SK-N-SH (cell line): ENCODE results near the gene ACBD6. TPM values are rescaled to one million over a fixed set of nuclear protein-coding genes. Genes with fewer than 3 reads are reported as not detected.

Source experiments
- CTCF ChIA-PET: fragments of 300-600, 350-600 bp; formaldehyde crosslinking; extraction: SDS; loops from one replicate; lab custom pipeline; 2021; lab: Yijun Ruan, JAX
- POLR2A ChIA-PET: fragments of 350-600 bp; sonication (Branson Sonifier 250); formaldehyde crosslinking; extraction: SDS; loops from one replicate; lab custom pipeline; 2020; ENCODE audit warnings: antibody characterized with exemption, inconsistent platforms; lab: Yijun Ruan, JAX
- DNase-seq: peaks from one replicate; pipeline ENCODE4 v3.0.0; 2012
- H2AFZ ChIP-seq: fragments of 200-600 bp; sonication (generic); 2 replicates; pipeline ENCODE4 v1.8.1; 2016; ENCODE audit warnings: antibody characterized with exemption, mild to moderate bottlenecking, low read depth
- H3F3A ChIP-seq: fragments of 200-600 bp; sonication (generic); replicated peaks from 2 replicates; pipeline ENCODE3; 2016; ENCODE audit warnings: antibody characterized with exemption, mild to moderate bottlenecking; ENCODE audit not compliant: insufficient read depth
- H3K27ac ChIP-seq, 2 experiments: fragments of 200-500 bp in 1 of 2; fragments of 200-600 bp in 1 of 2; sonication (Bioruptor generic) in 1 of 2; sonication (generic), shearing (Covaris generic) in 1 of 2; 2 replicates each; pipeline versions ENCODE4 v1.5.1 to v1.6.1; 2014 to 2016; ENCODE audit warnings: low read depth in 2 of 2, inconsistent platforms in 1 of 2, low read length in 1 of 2, mild to moderate bottlenecking in 1 of 2, mixed read lengths in 1 of 2
- H3K27me3 ChIP-seq: fragments of 200-600 bp; sonication (generic), shearing (Covaris generic); 2 replicates; pipeline ENCODE4 v1.6.1; 2016; ENCODE audit warnings: mixed run types; ENCODE audit not compliant: insufficient read depth
- H3K36me3 ChIP-seq, 2 experiments: fragments of 200-500 bp in 1 of 2; fragments of 200-600 bp in 1 of 2; sonication (Bioruptor generic) in 1 of 2; sonication (generic) in 1 of 2; replicated peaks in 1 of 2; 2 replicates each; pipeline versions ENCODE3 to v1.5.1; 2014 to 2016; ENCODE audit warnings: low read length in 1 of 2, mild to moderate bottlenecking in 1 of 2; ENCODE audit not compliant: insufficient read depth in 2 of 2, control insufficient read depth in 1 of 2
- H3K4me1 ChIP-seq, 2 experiments: fragments of 200-500 bp in 1 of 2; fragments of 200-600 bp in 1 of 2; sonication (Bioruptor generic) in 1 of 2; sonication (generic), shearing (Covaris generic) in 1 of 2; 2 replicates each; pipeline versions ENCODE4 v1.5.1 to v1.6.1; 2014 to 2016; ENCODE audit warnings: low read depth in 1 of 2, low read length in 1 of 2, mixed run types in 1 of 2; ENCODE audit not compliant: insufficient read depth in 2 of 2, control insufficient read depth in 1 of 2
- H3K4me2 ChIP-seq: fragments of 200-600 bp; sonication (generic), shearing (Covaris generic); 2 replicates; pipeline ENCODE4 v1.6.1; 2017; ENCODE audit warnings: mixed run types
- H3K4me3 ChIP-seq, 2 experiments: fragments of 200-500 bp in 1 of 2; fragments of 200-600 bp in 1 of 2; sonication (Bioruptor generic) in 1 of 2; sonication (generic), shearing (Covaris generic) in 1 of 2; 2 replicates each; pipeline versions ENCODE4 v1.5.1 to v1.8.1; 2014 to 2016; ENCODE audit warnings: low read depth in 2 of 2, inconsistent platforms in 1 of 2, low read length in 1 of 2, mild to moderate bottlenecking in 1 of 2, mixed read lengths in 1 of 2, moderate library complexity in 1 of 2
- H3K79me2 ChIP-seq: fragments of 200-600 bp; sonication (generic); 2 replicates; pipeline ENCODE4 v1.8.1; 2017; ENCODE audit warnings: mild to moderate bottlenecking; ENCODE audit not compliant: insufficient read depth
- H3K9ac ChIP-seq: fragments of 200-600 bp; sonication (generic); 2 replicates; pipeline ENCODE4 v1.6.1; 2017; ENCODE audit warnings: mixed run types
- H3K9me2 ChIP-seq: fragments of 200-600 bp; sonication (generic); 2 replicates; pipeline ENCODE4 v1.6.1; 2017; ENCODE audit warnings: mixed run types
- H3K9me3 ChIP-seq: fragments of 200-600 bp; sonication (generic); 2 replicates; pipeline ENCODE4 v1.6.1; 2017; ENCODE audit warnings: mixed run types, mild to moderate bottlenecking, moderate library complexity
- H4K20me1 ChIP-seq: fragments of 200-600 bp; sonication (generic); 2 replicates; pipeline ENCODE4 v1.6.1; 2017; ENCODE audit warnings: mild to moderate bottlenecking, mixed run types; ENCODE audit not compliant: insufficient read depth
- FOXJ3 ChIP-seq: sonication (generic); formaldehyde crosslinking; IDR thresholded peaks from 2 replicates; pipeline ENCODE4 v1.5.1; 2020; ENCODE audit warnings: mild to moderate bottlenecking, missing genetic modification reagents
- JUND ChIP-seq: IDR thresholded peaks from 2 replicates; pipeline ENCODE4 v1.4.0; 2012
- NRF1 ChIP-seq: IDR thresholded peaks from 2 replicates; pipeline ENCODE4 v1.6.1; 2012; ENCODE audit warnings: low read depth, mild to moderate bottlenecking, low read length
- POLR2AphosphoS5 ChIP-seq: IDR thresholded peaks from 2 replicates; pipeline ENCODE4 v1.6.1; 2012; ENCODE audit warnings: low read depth, low read length
- RAD21 ChIP-seq: IDR thresholded peaks from 2 replicates; pipeline ENCODE4 v1.6.1; 2012; ENCODE audit warnings: mild to moderate bottlenecking, low read length
- RCOR1 ChIP-seq: fragments of 150-350 bp; IDR thresholded peaks from 2 replicates; pipeline ENCODE4 v1.6.1; 2017; ENCODE audit warnings: antibody characterized with exemption, low read length
- RFX5 ChIP-seq: IDR thresholded peaks from 2 replicates; pipeline ENCODE4 v1.6.1; 2012; ENCODE audit warnings: mild to moderate bottlenecking, improper control_type of control experiment, low read length
- SIN3A ChIP-seq: IDR thresholded peaks from 2 replicates; pipeline ENCODE4 v1.6.1; 2012; ENCODE audit warnings: low read depth, mild to moderate bottlenecking, low read length, moderate library complexity, borderline replicate concordance
- TEAD4 ChIP-seq: IDR thresholded peaks from 2 replicates; pipeline ENCODE4 v1.4.0; 2012; ENCODE audit warnings: mild to moderate bottlenecking, borderline replicate concordance; ENCODE audit not compliant: insufficient read depth
- USF2 ChIP-seq: fragments of 150-350 bp; IDR thresholded peaks from 2 replicates; pipeline ENCODE4 v1.6.1; 2017; ENCODE audit warnings: antibody characterized with exemption, low read length, low read depth, borderline replicate concordance
- YY1 ChIP-seq: IDR thresholded peaks from 2 replicates; pipeline ENCODE4 v1.4.0; 2012; ENCODE audit warnings: low read depth, mild to moderate bottlenecking
- ZBTB33 ChIP-seq: IDR thresholded peaks from 2 replicates; pipeline ENCODE4 v1.4.0; 2012; ENCODE audit warnings: low read depth, borderline replicate concordance
- WGBS: methylation state at CpG from one replicate; pipeline ENCODE4 v1.1.6; 2017; ENCODE audit warnings: low lambda C conversion rate; 5-methylcytosine and 5-hydroxymethylcytosine counted together
- polyA plus RNA-seq, 3 experiments: library from polyadenylated mRNA; depleted of rRNA; stranded (reverse); fragments of >200 nt; gene quantifications; 2 replicates each; pipeline ENCODE4 v1.2.3, GENCODE V29; 2012
- TF ChIP-seq, protein P1 (sequence below): IDR thresholded peaks from 2 replicates; pipeline ENCODE4 v1.6.1; 2012; ENCODE audit warnings: mild to moderate bottlenecking, low read depth, low read length, moderate library complexity
- TF ChIP-seq, protein P2 (sequence below): IDR thresholded peaks from 2 replicates; pipeline ENCODE4; 2012

Gene ACBD6
- polyA plus RNA-seq, 1 of the 3 experiments (the other 2 are of a cell fraction), result 60.9 TPM

GRCh38 chr1:180498594-180498993 is 3.8 kb downstream of the ACBD6 start (continued):
- no peak for TF ChIP-seq ZBTB33
- TF ChIP-seq, protein P1, sequence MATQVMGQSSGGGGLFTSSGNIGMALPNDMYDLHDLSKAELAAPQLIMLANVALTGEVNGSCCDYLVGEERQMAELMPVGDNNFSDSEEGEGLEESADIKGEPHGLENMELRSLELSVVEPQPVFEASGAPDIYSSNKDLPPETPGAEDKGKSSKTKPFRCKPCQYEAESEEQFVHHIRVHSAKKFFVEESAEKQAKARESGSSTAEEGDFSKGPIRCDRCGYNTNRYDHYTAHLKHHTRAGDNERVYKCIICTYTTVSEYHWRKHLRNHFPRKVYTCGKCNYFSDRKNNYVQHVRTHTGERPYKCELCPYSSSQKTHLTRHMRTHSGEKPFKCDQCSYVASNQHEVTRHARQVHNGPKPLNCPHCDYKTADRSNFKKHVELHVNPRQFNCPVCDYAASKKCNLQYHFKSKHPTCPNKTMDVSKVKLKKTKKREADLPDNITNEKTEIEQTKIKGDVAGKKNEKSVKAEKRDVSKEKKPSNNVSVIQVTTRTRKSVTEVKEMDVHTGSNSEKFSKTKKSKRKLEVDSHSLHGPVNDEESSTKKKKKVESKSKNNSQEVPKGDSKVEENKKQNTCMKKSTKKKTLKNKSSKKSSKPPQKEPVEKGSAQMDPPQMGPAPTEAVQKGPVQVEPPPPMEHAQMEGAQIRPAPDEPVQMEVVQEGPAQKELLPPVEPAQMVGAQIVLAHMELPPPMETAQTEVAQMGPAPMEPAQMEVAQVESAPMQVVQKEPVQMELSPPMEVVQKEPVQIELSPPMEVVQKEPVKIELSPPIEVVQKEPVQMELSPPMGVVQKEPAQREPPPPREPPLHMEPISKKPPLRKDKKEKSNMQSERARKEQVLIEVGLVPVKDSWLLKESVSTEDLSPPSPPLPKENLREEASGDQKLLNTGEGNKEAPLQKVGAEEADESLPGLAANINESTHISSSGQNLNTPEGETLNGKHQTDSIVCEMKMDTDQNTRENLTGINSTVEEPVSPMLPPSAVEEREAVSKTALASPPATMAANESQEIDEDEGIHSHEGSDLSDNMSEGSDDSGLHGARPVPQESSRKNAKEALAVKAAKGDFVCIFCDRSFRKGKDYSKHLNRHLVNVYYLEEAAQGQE, result no peak
- no peak for TF ChIP-seq RCOR1
- no peak for TF ChIP-seq FOXJ3 (CRISPR knock-in tag)
- TF ChIP-seq, protein P2, sequence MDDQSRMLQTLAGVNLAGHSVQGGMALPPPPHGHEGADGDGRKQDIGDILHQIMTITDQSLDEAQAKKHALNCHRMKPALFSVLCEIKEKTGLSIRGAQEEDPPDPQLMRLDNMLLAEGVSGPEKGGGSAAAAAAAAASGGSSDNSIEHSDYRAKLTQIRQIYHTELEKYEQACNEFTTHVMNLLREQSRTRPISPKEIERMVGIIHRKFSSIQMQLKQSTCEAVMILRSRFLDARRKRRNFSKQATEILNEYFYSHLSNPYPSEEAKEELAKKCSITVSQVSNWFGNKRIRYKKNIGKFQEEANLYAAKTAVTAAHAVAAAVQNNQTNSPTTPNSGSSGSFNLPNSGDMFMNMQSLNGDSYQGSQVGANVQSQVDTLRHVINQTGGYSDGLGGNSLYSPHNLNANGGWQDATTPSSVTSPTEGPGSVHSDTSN, result no peak
- no peak for TF ChIP-seq RFX5
- TF ChIP-seq NRF1, result no peak
- no peak for TF ChIP-seq JUND

GRCh38 chr1:180497826-180498225 is 4.6 kb downstream of the ACBD6 start:
- no peak for DNase-seq
- no peak overlapping the region for H3K4me2 ChIP-seq
- no peaks in the 10 kb centered on the region for H3K27me3 ChIP-seq
- H3K9me3 ChIP-seq, result no peaks in the 10 kb centered on the region
- H3K9me2 ChIP-seq, result peaks cover 5% of the 10 kb centered on the region; the same call in 1 of the 2 replicates
- TF ChIP-seq TEAD4 (no peak), JUND (no peak), POLR2AphosphoS5 (no peak), USF2 (no peak), YY1 (no peak), RAD21 (no peak), NRF1 (no peak), SIN3A (no peak)
- TF ChIP-seq, protein P2, result no peak
- no peak overlapping the region for H3K27ac ChIP-seq
- H4K20me1 ChIP-seq, result no peaks in the 10 kb centered on the region
- no peak overlapping the region for H3K9ac ChIP-seq
- 95% methylated on average over 3 of the region's 3 CpGs for WGBS
- no peak overlapping the region for H2AFZ ChIP-seq
- no peak overlapping the region for H3K4me3 ChIP-seq
- H3F3A ChIP-seq, result peaks cover 6% of the 10 kb centered on the region
- H3K4me1 ChIP-seq, result peaks cover 7 to 11% of the 10 kb centered on the region in 2 experiments
- H3K79me2 ChIP-seq, result peaks cover 57% of the 10 kb centered on the region
- ChIA-PET CTCF (interaction anchor here (1.1 kb wide), 1 partner anchor 245 kb away, joined by 4 read pairs; no protein-coding TSS in a partner anchor), POLR2A (no interaction called here)
- peaks cover 31 to 49% of the 10 kb centered on the region in 2 experiments for H3K36me3 ChIP-seq
